Astrocyte (in vitro differentiated cells and primary cell): ENCODE data around the gene NAMPT.

Experiments
- EZH2 ChIP-seq: IDR thresholded peaks from 2 replicates; pipeline ENCODE4 v1.6.1; 2012; ENCODE audit warnings: mild to moderate bottlenecking, low read length, inconsistent platforms; ENCODE audit not compliant: insufficient read depth
- TF ChIP-seq, protein P1 (sequence below): IDR thresholded peaks from 2 replicates; pipeline ENCODE4 v1.5.1; 2011; ENCODE audit warnings: low read depth, mild to moderate bottlenecking, inconsistent platforms, low read length, moderate library complexity; ENCODE audit not compliant: insufficient read depth

DNA sequence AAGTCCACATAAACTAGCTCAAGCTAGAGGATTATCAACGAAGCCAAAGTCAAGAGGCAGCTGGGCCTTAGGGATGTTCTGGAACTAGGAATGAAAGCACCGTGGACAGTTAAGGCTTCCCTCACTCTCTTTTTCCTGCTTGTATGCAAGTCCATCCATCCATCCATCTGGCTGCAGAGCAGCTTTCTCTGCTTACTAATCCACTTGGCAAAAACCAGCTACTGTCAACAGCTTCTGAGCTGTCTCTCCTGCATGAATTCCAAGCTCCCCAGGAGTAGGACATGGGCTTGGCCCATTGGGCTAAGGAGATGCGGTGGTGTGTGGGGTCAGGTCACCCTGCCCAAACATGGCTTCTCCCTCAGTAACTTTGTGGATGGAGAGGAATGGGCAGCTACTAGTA is 66.2 kb downstream of the NAMPT start:
- TF ChIP-seq, protein P1, sequence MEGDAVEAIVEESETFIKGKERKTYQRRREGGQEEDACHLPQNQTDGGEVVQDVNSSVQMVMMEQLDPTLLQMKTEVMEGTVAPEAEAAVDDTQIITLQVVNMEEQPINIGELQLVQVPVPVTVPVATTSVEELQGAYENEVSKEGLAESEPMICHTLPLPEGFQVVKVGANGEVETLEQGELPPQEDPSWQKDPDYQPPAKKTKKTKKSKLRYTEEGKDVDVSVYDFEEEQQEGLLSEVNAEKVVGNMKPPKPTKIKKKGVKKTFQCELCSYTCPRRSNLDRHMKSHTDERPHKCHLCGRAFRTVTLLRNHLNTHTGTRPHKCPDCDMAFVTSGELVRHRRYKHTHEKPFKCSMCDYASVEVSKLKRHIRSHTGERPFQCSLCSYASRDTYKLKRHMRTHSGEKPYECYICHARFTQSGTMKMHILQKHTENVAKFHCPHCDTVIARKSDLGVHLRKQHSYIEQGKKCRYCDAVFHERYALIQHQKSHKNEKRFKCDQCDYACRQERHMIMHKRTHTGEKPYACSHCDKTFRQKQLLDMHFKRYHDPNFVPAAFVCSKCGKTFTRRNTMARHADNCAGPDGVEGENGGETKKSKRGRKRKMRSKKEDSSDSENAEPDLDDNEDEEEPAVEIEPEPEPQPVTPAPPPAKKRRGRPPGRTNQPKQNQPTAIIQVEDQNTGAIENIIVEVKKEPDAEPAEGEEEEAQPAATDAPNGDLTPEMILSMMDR: no peak
- TF ChIP-seq EZH2: no peak
